CD4-positive, alpha-beta T cell treated with Interleukin-10 for 1 hour (primary cell): ENCODE results near the gene USP48.

Experiments
- DNase-seq: peaks from one replicate; pipeline ENCODE4 v3.0.0-alpha.2; 2020

Gene USP48

DNA sequence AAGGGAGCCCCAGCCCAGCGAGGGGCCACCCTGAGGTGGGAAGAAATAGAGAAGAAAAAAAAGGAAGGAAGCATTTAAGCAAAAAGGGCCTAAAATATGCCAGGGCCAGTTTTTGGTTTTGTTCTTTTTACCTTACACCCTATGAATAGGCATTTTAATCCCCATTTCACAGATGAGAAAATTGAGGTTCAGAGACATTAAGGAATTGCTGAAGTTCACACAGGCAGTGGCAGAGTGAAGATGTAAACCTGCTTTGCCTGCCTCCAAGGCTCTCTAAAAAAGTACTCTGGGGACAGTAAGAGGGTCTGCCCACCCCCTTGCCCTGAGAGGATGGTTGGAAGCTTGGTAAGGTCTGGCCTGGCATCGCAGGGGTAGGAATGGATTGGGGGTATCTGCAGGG, 133.6 kb downstream of the USP48 start:
- DNase-seq, result no peak

DNA sequence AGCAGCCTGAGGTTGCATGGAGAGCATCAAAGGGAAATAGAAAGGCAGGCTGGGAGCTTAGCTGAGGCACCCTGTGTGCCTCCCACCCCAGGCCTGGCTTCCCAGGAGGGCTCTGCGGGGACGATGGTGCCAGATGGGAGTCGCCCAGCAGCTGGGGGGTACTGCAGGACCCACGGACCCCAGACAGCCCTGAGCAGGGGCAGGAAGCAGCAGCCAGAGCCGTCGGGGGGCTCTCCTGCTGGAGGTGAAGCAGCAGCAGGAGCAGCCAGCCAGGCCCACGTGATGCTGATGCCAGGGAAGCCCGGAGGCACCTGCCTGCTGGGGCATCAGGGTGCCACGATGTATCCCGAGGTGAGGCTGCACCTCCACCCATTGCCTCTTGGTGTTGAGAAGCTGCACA, 134.2 kb downstream of the USP48 start:
- no peak for DNase-seq

DNA sequence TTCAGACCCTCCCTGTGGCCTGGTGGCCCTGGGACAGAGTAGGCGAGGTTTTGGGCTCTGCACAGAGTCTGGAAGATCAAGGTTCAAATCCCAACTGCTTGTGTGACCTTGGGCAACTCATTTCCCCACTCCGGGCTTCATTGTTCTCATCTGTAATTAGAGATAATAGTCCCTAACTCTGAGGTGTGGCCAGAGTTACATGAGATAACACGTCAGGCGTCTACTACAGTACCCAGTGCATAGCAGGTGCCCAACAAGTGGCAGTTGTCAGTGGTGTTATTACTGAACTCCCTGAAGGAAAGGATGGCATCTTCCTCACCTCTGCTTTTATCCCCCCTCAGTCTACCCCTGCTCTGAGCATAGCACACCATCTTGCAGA, 134.6 kb downstream of the USP48 start:
- no peak for DNase-seq

DNA sequence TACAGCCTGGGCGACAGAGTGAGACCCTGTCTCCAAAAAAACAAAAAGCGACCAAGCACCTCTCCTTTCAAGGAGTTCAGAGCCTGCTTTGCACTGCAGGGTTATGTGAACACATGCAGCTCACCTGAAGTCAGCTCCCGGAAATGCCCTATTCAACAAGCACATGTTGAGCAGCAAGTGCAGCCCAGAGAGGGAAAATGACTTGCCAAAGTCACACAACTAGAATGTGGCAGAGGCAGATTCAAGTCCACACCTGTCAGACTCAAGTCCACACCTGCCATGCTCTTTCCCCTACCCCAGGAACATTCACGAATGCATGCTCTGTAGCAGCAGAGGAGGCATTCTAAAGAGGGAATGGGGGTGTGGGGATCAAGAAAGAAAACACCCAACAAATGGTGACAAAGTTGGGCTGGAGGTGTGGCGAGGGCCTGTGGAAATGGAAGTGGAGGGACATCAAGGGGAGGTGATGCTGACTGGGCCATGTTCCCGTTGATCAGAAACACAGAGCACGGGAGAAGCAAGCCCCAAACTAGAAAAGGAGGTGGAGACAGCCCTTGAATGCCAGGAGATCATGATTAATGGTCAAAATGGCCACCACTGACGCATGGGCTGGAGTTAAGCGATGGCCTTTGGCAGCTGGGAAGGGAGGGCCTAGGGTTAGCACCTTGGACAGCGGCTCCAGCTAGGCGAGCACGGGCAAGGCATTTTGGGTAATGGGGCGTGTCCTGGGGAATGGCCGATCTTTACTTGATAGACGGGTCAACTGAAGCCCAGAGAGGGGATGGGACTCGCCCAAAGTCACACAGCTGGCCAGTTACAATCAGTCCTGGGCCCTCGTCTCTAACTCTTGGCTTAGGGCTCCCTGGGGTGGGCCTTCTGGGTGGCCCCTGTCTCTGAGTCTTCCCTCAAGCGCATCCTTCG, 135.3 kb downstream of the USP48 start:
- DNase-seq, result peak; percentile 16

DNA sequence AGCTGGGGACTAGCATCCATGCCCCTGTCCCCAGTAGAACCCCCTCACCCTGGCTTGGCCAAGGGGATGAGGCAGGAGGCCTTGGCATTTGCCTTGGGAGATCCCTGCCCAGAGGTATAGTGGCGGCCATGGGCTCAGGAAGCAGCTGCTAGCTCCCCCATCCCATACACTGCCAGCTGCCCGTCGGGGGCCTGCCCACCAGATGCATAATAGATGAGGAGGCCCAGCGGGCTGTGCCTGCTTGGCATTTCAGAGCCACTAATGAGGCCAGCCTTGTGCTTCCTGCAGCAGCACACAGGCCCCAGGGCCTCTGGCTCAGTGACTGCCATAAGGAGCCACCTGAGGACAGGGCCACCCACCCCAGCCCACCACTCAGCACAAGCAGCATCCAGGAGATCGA, 137.4 kb downstream of the USP48 start:
- DNase-seq, result no peak

DNA sequence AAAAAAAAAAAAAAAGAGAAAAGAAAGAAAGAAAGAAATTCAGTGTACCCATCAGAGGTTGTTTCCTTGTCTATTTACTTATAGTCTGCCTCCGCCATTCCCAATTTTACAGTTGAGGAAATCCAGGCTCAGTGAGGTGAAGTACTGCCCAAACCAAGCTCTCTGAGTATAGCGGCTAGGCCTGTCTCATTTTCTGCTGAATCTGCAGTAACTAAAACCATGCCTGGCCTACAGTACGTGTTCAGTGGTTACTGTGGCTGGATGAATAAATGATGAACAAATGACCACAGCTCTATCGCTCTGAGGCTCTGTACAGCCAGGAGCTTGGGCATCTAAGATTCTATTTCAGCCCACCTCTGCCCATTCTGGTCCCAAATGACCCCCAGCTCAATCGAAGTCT, 138.0 kb downstream of the USP48 start:
- no peak for DNase-seq

DNA sequence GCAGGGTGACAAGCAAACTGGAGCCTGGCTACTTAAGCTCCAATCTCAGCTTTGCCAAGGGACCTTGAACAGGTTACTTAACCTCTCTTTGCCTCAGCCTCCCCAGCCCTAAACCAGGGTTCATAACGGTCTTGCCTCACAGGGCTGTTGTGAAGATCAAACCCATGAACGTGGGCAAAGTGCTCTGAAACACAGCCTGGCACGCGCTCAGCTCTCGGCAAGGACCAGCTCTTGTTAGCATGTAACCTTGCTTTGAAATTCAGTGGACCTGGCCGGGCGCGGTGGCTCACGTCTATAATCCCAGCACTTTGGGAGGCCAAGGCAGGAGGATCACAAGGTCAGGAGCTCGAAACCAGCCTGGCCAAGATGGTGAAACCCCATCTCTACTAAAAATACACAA, 138.6 kb downstream of the USP48 start:
- no peak for DNase-seq

DNA sequence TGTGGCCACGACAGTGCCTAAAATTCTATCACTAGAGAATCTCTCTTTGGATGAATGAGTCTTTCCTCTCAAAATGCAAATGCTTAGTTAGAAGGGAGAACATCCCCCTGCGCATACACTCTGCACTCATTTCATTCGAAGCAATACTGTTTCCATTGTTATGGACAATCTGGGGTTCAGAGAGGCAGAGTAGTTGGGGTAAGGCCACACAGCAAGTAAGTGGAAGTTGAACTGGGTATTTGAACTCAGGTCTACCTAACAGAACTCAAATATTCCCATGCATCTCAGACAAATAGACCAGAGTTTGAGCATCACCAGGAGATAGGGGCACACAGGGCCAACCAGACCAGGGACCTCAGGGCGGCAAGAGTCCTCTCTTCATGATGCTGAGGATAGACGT, 139.3 kb downstream of the USP48 start:
- DNase-seq, result no peak

DNA sequence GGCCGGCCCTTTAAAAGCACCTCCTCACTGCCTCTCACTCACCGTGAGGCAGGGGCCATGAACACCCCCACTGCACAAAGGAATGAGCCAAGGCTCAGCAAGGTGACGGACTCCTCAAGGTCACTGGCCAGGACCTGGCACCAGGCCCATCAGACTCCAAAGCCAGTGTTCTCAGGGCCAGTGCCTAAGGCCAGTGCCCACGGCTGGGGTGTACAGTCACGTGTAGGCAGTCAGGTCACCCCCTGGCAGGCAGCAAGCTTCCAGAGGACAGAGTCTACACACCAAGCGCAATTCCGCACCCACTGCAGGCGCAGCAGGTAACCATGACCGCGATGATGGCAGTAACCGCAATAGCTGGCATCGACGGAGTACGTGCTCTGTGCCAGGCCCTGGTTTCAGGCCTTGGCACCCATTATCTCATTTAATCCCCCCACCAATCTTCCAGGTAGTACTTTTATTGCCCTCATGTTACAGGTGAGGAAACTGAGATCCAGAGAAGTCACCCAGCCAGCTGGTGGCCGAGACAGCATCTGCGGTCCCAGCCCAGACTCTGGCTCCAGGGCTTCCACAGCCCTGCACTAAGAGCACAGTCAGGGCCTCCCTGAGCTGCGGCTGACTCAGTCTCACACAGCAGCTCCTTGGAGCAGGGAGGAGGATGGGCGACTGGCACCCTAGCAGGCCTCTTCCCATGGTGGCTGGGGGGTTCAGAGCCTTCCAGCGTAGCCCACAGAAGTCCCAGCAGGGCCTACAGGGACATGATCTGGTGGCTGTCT, 140.8 kb downstream of the USP48 start:
- DNase-seq, result no peak

DNA sequence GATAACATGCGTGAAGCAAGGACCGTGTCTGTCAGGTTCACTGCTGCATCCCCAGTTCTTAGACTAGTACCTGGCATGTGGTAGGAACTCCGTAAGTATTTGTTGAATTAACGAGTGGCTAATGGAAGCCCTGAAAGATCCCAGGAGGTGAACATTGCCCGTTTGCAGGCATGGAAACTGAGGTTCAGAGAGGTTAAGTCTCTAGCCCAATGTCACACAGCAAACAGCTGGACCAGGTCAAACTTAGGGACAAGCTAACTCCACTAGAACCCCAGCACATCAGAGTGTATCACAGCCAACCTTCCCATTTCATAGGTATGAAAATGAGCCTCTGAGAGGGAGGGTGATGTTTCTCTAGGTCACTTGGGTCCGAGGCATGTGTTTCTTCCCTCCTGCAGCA, 141.4 kb downstream of the USP48 start:
- DNase-seq, result no peak

DNA sequence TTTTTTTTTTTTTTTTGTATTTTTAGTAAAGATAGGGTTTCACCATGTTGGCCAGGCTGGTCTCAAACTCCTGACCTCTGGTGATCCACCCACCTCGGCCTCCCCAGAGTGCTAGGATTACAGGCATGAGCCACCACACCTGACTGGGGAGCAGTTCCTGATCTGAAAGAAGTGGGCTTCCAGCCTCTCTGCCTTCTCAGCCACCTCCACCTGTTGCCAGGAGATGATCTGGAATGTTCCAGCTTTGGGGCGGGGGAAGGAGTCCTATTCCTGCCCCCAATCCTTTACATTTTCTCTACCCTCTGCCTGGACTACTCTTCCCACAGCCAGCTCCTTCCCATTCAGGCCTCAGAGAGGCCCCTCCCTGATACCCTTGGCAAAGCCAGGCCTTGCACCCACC, 141.9 kb downstream of the USP48 start:
- DNase-seq, result no peak

DNA sequence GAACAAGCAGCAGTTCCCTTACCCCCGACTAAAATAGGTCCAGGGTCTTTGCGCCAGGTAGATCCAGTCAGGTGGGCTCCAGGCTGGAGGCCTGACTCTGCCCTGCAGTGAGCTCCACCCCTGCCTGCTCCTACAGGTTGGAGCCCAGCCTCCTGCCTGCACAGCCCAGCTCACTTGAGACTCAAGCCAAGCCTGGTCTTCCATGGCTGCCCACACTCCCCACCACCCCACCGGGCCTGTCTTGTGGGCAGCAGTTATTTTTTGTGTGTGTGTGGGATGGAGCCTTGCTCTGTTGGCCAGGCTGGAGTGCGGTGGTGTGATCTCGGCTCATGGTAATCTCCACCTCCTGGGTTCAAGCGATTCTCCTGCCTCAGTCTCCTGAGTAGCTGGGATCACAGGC, 142.3 kb downstream of the USP48 start:
- DNase-seq, result no peak

DNA sequence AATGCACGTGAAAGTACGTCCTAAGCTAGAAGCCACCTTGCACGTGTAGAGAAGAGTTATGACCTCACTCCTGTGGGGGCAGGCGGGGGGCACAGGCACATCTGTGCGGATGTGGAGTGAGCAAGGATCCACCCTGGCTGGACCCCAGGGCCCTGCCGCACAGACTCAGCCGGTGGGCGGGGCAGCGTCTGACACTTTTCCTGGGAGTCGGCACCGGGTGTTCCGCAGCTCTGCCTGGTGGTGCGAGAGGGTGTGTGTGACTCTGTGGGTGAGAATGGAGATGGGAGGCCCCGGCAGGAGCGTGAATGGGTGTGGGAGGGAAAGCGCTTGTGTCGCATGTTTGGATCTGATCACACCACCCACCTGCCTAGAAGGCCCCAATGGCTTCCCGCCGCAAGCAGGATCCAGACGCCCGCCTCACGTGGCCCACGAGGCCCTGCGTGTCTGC, 143.3 kb downstream of the USP48 start:
- DNase-seq, result no peak

DNA sequence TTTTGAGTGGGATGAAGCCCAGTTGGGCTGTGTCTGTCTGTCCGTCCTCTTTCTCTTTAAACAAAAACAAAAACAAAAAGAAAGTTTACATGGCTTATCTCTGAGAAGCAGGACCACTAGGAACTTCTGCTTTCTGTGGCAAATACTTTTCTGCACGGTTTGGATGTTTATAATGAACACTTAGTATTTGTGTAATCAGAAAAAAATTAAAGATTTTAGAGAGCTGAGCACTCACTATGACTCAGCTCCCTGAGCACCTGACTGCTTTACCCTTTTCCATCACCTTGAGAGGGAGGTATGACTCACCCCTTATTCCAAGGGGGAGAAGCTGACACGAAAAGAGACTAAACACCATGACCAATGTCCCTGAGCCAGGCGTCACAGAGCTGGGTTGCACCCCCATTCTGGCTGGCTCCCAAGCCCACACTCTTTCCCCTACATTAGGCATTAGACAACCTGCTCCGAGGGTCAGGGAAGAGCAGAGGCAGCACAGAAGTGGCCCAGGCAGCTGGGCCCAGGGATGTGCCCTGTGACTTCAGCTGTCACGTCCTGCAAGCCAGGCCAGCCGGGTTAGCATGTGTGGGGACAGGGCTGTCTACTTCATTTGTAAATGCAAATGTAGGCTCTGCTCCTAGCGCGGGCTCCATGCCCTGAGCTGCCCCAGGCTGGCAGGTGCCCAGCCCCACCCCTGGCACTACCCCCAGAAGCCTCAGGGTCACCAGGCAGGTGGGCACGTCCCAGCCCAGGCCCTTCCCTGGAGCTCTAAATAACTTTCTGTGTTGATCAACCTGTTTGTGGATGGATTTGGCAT, 144.2 kb downstream of the USP48 start:
- DNase-seq, result no peak

DNA sequence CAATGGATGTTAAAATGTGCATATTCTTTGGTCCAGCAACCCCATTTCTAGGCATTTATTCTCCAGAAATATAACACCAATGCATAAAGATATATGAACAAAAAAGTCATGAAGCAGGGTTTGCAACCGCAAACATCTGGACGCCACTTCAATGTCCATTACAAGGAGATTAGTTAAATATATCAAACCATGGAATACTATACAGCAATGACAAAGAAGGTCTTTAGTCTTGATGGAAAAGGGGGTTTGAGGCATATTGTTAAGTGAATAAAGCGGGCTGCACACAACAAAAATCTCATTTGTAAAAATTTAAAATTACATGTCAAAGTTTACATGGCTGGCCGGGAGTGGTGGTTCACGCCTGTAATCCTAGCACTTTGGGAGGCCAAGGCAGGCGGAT, 145.4 kb downstream of the USP48 start:
- DNase-seq, result no peak

DNA sequence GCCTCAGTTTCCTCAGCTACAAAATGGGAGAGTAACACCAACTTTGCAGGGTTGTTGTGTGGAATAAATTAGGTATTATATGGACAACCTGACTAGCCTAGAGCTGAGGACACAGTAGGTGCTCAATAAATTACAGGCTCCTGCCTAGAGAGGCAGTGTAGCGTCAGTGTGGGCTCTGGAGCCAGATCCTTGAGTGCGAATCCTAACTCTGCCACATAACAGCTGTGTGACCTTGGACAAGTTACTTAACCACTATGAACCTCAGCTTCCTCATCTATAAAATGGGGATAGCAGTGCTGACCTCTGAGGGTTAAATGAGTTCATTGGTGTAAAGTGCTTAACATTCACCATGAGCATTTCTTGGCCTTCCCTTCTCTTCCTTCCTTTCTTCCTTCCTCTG, 146.9 kb downstream of the USP48 start:
- no peak for DNase-seq

DNA sequence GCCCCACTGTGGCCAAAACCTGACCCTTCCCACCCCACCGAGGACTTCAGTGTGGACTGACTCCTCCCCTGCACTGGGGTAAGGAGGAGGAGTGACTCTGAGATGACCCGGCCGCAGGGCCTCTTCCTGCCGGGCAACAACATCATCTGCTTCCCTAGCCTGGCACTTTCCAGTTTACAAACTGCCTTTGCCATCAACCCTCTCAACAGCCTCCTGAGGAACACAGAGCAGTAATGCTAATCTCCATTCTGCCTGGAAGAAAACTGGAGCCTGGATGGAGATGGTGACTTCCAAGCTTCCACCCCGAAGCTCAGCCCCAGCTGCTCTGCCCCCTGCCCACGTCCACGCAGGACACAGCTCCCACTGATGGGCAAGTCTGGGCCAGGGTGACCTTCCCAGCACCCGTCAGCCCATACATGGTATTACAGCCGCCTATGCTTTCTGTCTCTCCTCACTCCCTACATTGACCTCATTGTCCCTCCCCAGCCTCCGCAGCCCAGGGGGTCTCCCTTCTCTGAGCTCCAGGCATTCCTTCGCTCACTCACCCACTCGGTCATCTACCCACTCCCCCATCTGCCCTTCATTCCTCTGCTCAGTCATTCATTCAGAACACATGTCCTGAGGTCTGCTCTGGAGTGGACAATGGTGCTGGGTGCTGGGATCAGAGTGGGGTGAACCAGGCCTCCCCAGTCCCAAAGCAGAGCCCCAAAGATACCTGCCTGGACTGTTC, 148.0 kb downstream of the USP48 start:
- DNase-seq, result no peak

DNA sequence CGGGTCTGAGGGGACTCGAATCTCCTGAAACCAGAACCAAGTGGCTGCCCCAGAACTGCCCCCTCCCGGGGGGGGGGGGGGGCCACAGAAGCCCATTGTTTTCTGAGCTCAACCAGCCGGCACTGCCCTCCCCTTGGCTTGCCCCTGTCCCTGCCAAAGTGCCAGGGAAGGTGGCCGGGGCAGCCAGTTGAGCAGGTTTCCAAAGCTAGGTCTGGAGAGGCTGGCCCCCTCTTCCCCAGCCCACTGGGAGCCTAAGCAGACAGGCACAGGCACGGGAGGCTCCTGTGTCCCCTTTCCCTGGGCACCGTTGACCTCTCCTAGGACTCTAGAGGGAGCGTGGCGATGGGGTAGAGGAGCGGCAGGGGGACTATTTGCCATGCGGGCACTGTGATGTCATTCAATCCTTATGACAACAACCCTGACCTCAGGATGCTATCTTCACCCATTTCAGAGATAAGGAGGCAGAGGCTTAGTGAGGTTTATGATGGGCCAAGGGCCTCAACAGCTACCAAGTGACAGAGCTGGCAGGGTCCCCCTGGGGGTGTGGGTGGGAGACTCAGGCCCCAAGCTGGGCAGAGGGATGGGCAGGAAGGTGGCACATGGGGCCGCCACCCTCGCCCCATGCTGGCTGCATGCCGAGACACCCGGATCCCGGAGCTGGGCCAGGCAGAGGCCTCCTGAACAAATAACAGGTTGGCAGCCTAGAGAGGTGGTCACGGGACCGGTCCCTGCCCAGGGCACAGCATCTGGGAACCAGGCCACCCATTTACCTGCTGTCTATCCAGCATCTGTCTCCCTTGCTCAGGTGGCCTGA, 148.8 kb downstream of the USP48 start:
- no peak for DNase-seq

DNA sequence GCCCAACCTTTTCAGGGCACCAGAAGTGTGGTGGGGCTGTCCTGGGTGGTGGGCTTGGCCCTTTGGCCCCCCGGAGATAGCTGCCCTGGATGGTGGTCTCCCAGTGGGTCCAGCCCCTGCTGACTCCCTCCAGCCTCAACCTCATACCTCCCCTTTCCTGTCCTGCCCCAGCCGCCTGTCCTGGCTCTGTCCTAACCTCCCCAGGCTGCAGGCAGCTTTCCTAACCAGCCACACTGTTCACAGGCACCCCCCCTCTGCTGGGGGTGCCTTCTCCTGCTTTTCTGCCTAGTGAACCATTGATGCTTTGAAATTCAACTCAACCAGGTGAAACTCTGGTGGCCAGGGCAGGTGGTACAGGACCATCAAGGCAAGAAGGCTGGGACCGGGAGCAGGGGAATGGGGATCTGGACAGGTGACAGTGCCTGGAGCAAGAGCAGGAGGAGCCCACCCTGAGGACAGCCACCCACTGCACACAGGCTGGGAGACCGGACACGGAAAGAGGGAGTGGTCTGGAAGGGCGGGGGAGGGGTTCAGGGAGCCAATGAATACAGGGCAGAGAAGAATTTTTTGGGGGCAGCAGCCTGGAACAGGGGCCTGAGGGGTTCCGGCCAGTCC, 149.7 kb downstream of the USP48 start:
- no peak for DNase-seq

DNA sequence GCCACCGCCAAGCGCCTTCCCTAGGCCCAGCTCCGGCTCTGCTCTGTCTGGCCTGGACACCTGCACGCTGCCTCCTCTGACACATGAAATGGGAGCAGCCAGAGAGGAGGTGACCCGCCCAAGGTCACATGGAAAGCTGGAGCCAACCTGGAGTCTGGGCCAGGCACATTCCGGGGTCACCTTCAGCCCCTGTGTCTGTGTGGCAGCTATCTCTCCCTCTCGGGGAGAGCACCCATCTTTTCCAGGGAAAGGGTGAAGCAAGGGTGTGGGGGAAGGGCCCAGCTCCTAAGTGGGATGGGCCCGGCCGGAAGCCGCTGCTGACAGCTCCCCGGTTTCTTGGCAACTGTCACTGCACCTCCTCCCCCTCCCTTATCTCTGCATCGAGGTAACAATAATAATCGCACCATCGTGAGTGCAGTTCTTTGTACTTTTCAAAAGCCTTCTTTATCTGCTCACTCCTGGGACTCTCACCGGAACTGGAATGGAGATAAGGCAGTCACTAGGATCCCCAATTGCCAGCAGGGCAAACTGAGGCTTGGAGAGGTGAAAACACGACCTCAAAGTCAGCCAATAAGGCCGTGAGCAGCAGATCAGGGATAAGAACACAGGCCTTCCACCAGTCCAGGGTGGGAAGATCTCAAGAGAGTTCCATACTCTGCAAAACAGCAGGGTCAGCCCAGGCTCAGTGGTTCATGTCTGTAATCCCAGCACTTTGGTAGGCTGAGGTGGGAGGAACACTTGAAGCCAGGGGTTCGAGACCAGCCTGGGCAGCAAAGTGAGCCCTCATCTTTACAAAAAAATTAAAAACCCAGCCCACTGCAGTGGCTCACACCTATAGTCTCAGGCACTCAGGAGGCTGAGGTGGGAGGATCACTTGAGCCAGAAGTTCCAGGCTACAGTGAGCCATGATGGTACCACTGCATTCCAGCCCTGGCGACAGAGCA, 150.7 kb downstream of the USP48 start:
- DNase-seq, result no peak
